ENCODE results near the gene CAPN15. TPM values are rescaled to one million over a fixed set of nuclear protein-coding genes. Genes with fewer than 3 reads are reported as not detected.
"Not testable (repeated sequence)": the region's sequence is repeated elsewhere in the genome, so short reads cannot be mapped to it uniquely, and the experiment has no call there.

The CAPN15 gene
- polyA plus RNA-seq (2013, experiment 1 of 2), result 23.8 TPM
- polyA plus RNA-seq (2013, experiment 2 of 2), result 20.1 TPM

- peaks cover 15% of the 10 kb centered on the region for H3K4me1 ChIP-seq (ENCODE audit: control insufficient read depth, insufficient read depth, low read length, poor library complexity, severe bottlenecking)
- H3K27ac ChIP-seq (ENCODE audit: low read depth, low read length, severe bottlenecking), result peak within 1 kb of the TSS; percentile 93
- H3K4me3 ChIP-seq (ENCODE audit: extremely low read depth, insufficient read depth, low read length, poor library complexity, severe bottlenecking), result peak within 1 kb of the TSS; percentile 76
- H3K36me3 ChIP-seq (ENCODE audit: control insufficient read depth, insufficient read depth, low read length), result peaks cover 22% of the 10 kb centered on the region
- no peaks in the 10 kb centered on the region for H3K9me3 ChIP-seq (ENCODE audit: control insufficient read depth, low read length)
- WGBS, 2 experiments (ENCODE audit: insufficient coverage in 2 of 2), result 1% methylated on average over 96 to 118 of the region's 129 CpGs
Observed at GRCh38 chr16:527015-527903, at the start of gene CAPN15. CAPN15 (plus strand) TSS chr16:527712; CDS start chr16:546839, 19,127 bp downstream.

- WGBS, 2 experiments (ENCODE audit: insufficient coverage in 2 of 2), result 93 to 95% methylated on average over 9 to 10 of the region's 10 CpGs
- Histone ChIP-seq H3K4me1 (ENCODE audit: control insufficient read depth, insufficient read depth, low read length, poor library complexity, severe bottlenecking) (peaks cover 35% of the 10 kb centered on the region), H3K36me3 (ENCODE audit: control insufficient read depth, insufficient read depth, low read length) (peaks cover 23% of the 10 kb centered on the region)
- H3K27ac ChIP-seq (ENCODE audit: low read depth, low read length, severe bottlenecking); H3K9me3 ChIP-seq (ENCODE audit: control insufficient read depth, low read length); H3K4me3 ChIP-seq (ENCODE audit: extremely low read depth, insufficient read depth, low read length, poor library complexity, severe bottlenecking): not testable (repeated sequence)
Observed at GRCh38 chr16:478287-478686, 49.2 kb upstream of the CAPN15 start.

GRCh38 chr16:482468-483185, 44.9 kb upstream of the CAPN15 start:
- Histone ChIP-seq H3K4me3 (ENCODE audit: extremely low read depth, insufficient read depth, low read length, poor library complexity, severe bottlenecking) (no peak overlapping the region), H3K4me1 (ENCODE audit: control insufficient read depth, insufficient read depth, low read length, poor library complexity, severe bottlenecking) (peaks cover 32% of the 10 kb centered on the region), H3K9me3 (ENCODE audit: control insufficient read depth, low read length) (no peaks in the 10 kb centered on the region), H3K36me3 (ENCODE audit: control insufficient read depth, insufficient read depth, low read length) (peaks cover 27% of the 10 kb centered on the region), H3K27ac (ENCODE audit: low read depth, low read length, severe bottlenecking) (peak overlapping the region; percentile 97)
- 94 to 95% methylated on average over 20 to 28 of the region's 31 CpGs for WGBS, 2 experiments (ENCODE audit: insufficient coverage in 2 of 2)

GRCh38 chr16:483341-484075, 44.0 kb upstream of the CAPN15 start:
- peaks cover 29% of the 10 kb centered on the region for H3K4me1 ChIP-seq (ENCODE audit: control insufficient read depth, insufficient read depth, low read length, poor library complexity, severe bottlenecking)
- H3K27ac ChIP-seq (ENCODE audit: low read depth, low read length, severe bottlenecking), result peak overlapping the region; percentile 97
- no peak overlapping the region for H3K4me3 ChIP-seq (ENCODE audit: extremely low read depth, insufficient read depth, low read length, poor library complexity, severe bottlenecking)
- H3K9me3 ChIP-seq (ENCODE audit: control insufficient read depth, low read length), result no peaks in the 10 kb centered on the region
- WGBS, 2 experiments (ENCODE audit: insufficient coverage in 2 of 2), result 22 to 27% methylated on average over 13 to 14 of the region's 14 CpGs
- peaks cover 33% of the 10 kb centered on the region for H3K36me3 ChIP-seq (ENCODE audit: control insufficient read depth, insufficient read depth, low read length)

- no peak overlapping the region for H3K27ac ChIP-seq (ENCODE audit: low read depth, low read length, severe bottlenecking)
- H3K4me1 ChIP-seq (ENCODE audit: control insufficient read depth, insufficient read depth, low read length, poor library complexity, severe bottlenecking), result peaks cover 19% of the 10 kb centered on the region
- H3K4me3 ChIP-seq (ENCODE audit: extremely low read depth, insufficient read depth, low read length, poor library complexity, severe bottlenecking), result no peak overlapping the region
- WGBS, 2 experiments (ENCODE audit: insufficient coverage in 2 of 2), result 95 to 97% methylated on average over 15 to 16 of the region's 16 CpGs
- H3K9me3 ChIP-seq (ENCODE audit: control insufficient read depth, low read length), result no peaks in the 10 kb centered on the region
- peaks cover 54% of the 10 kb centered on the region for H3K36me3 ChIP-seq (ENCODE audit: control insufficient read depth, insufficient read depth, low read length)
Observed at GRCh38 chr16:489606-490005, 37.9 kb upstream of the CAPN15 start.

- peaks cover 14% of the 10 kb centered on the region for H3K4me1 ChIP-seq (ENCODE audit: control insufficient read depth, insufficient read depth, low read length, poor library complexity, severe bottlenecking)
- H3K9me3 ChIP-seq (ENCODE audit: control insufficient read depth, low read length), result no peaks in the 10 kb centered on the region
- 80 to 85% methylated on average over 8 to 10 of the region's 10 CpGs for WGBS, 2 experiments (ENCODE audit: insufficient coverage in 2 of 2)
- H3K27ac ChIP-seq (ENCODE audit: low read depth, low read length, severe bottlenecking), result no peak overlapping the region
- H3K36me3 ChIP-seq (ENCODE audit: control insufficient read depth, insufficient read depth, low read length), result peaks cover 59% of the 10 kb centered on the region
- H3K4me3 ChIP-seq (ENCODE audit: extremely low read depth, insufficient read depth, low read length, poor library complexity, severe bottlenecking), result no peak overlapping the region
Observed at GRCh38 chr16:490768-491167, 36.7 kb upstream of the CAPN15 start.

- 49 to 60% methylated on average over 15 of the region's 19 CpGs for WGBS, 2 experiments (ENCODE audit: insufficient coverage in 2 of 2)
- H3K4me1 ChIP-seq (ENCODE audit: control insufficient read depth, insufficient read depth, low read length, poor library complexity, severe bottlenecking), result peaks cover 14% of the 10 kb centered on the region
- H3K27ac ChIP-seq (ENCODE audit: low read depth, low read length, severe bottlenecking), result no peak overlapping the region
- peaks cover 61% of the 10 kb centered on the region for H3K36me3 ChIP-seq (ENCODE audit: control insufficient read depth, insufficient read depth, low read length)
- H3K9me3 ChIP-seq (ENCODE audit: control insufficient read depth, low read length), result no peaks in the 10 kb centered on the region
- no peak overlapping the region for H3K4me3 ChIP-seq (ENCODE audit: extremely low read depth, insufficient read depth, low read length, poor library complexity, severe bottlenecking)
Observed at GRCh38 chr16:491220-491919, 36.1 kb upstream of the CAPN15 start.

GRCh38 chr16:492211-492875, 35.2 kb upstream of the CAPN15 start:
- Histone ChIP-seq H3K4me3 (ENCODE audit: extremely low read depth, insufficient read depth, low read length, poor library complexity, severe bottlenecking) (no peak overlapping the region), H3K36me3 (ENCODE audit: control insufficient read depth, insufficient read depth, low read length) (peaks cover 59% of the 10 kb centered on the region)
- WGBS, 2 experiments (ENCODE audit: insufficient coverage in 2 of 2), result 95% methylated on average over 26 to 30 of the region's 30 CpGs

GRCh38 chr16:494676-495075, 32.8 kb upstream of the CAPN15 start:
- not testable (repeated sequence) for H3K27ac ChIP-seq (ENCODE audit: low read depth, low read length, severe bottlenecking); H3K9me3 ChIP-seq (ENCODE audit: control insufficient read depth, low read length); H3K4me3 ChIP-seq (ENCODE audit: extremely low read depth, insufficient read depth, low read length, poor library complexity, severe bottlenecking)
- H3K36me3 ChIP-seq (ENCODE audit: control insufficient read depth, insufficient read depth, low read length), result peaks cover 58% of the 10 kb centered on the region
- H3K4me1 ChIP-seq (ENCODE audit: control insufficient read depth, insufficient read depth, low read length, poor library complexity, severe bottlenecking), result peaks cover 14% of the 10 kb centered on the region
- WGBS, 2 experiments (ENCODE audit: insufficient coverage in 2 of 2), result 89 to 90% methylated on average over 12 of the region's 15 CpGs

More at GRCh38 chr16:492211-492875, 35.2 kb upstream of the CAPN15 start:
- H3K4me1 ChIP-seq (ENCODE audit: control insufficient read depth, insufficient read depth, low read length, poor library complexity, severe bottlenecking), result peaks cover 14% of the 10 kb centered on the region
- no peaks in the 10 kb centered on the region for H3K9me3 ChIP-seq (ENCODE audit: control insufficient read depth, low read length)
- H3K27ac ChIP-seq (ENCODE audit: low read depth, low read length, severe bottlenecking), result no peak overlapping the region
